ENCODE data around the gene PTPRCAP. TPM values are rescaled to one million over a fixed set of nuclear protein-coding genes. Genes with fewer than 3 reads are reported as not detected.
"Not testable (repeated sequence)": the region's sequence is repeated elsewhere in the genome, so short reads cannot be mapped to it uniquely, and the experiment has no call there.

PTPRCAP gene
- total RNA-seq, 1 experiment from 2014 or later: 0.27 TPM

GRCh38 chr11:67466962-67467771, 29.7 kb upstream of the PTPRCAP start:
- Mint-ChIP-seq H3K27me3 (ENCODE audit: insufficient read depth, unreplicated experiment) (no peaks in the 10 kb centered on the region), H3K9me3 (ENCODE audit: unreplicated experiment) (no peaks in the 10 kb centered on the region), H3K4me3 (ENCODE audit: unreplicated experiment) (peak overlapping the region; percentile 94), H3K27ac (ENCODE audit: unreplicated experiment) (peak overlapping the region; percentile 89), H3K4me1 (ENCODE audit: low read depth, unreplicated experiment) (peaks cover 20% of the 10 kb centered on the region), H3K36me3 (ENCODE audit: insufficient read depth, unreplicated experiment) (peaks cover 28% of the 10 kb centered on the region)
- H3K4me3 ChIP-seq (ENCODE audit: low read depth, low read length): no peak overlapping the region
- no TSS peak for BruUV-seq (replicated peaks)
- CTCF ChIA-PET: interaction anchor here (3.8 kb wide), 1 partner anchor 66 kb away, joined by 38 read pairs; the partner anchor contains the start of gene PPP1CA
- DNase-seq: peak in 1 of 2 experiments; percentile 54
- POLR2A ChIA-PET: interaction anchor here (0.6 to 1.2 kb wide), 2 partner anchors 20 to 37 kb away, joined by 3 read pairs; no protein-coding TSS in a partner anchor
- H3K4me1 ChIP-seq: peaks cover 29% of the 10 kb centered on the region
- H3K9me3 ChIP-seq: no peaks in the 10 kb centered on the region
- TF ChIP-seq CTCF (IDR thresholded peaks at IDR 0.05; ENCODE audit: insufficient read depth in 1 of 2, low read depth in 1 of 2, low read length in 1 of 2, severe bottlenecking in 1 of 2, unreplicated experiment in 1 of 2): no peak
- no peaks in the 10 kb centered on the region for H3K27me3 ChIP-seq (replicated peaks; ENCODE audit: control insufficient read depth, insufficient read depth, low read length)
- intact Hi-C loops (cut with micrococcal nuclease; ENCODE audit: unreplicated experiment): no loop called here
- H3K36me3 ChIP-seq (ENCODE audit: control insufficient read depth, insufficient read depth, low read length): no peaks in the 10 kb centered on the region

- no TSS peak for BruUV-seq (replicated peaks)
- Mint-ChIP-seq H3K9me3 (ENCODE audit: unreplicated experiment) (no peaks in the 10 kb centered on the region), H3K27ac (ENCODE audit: unreplicated experiment) (no peak overlapping the region), H3K27me3 (ENCODE audit: insufficient read depth, unreplicated experiment) (no peaks in the 10 kb centered on the region), H3K4me1 (ENCODE audit: low read depth, unreplicated experiment) (peaks cover 20% of the 10 kb centered on the region), H3K4me3 (ENCODE audit: unreplicated experiment) (peak overlapping the region; percentile 13), H3K36me3 (ENCODE audit: insufficient read depth, unreplicated experiment) (peaks cover 28% of the 10 kb centered on the region)
- POLR2A ChIA-PET: no interaction called here
- H3K9me3 ChIP-seq: no peaks in the 10 kb centered on the region
- DNase-seq: peak in 1 of 2 experiments; percentile 34
- TF ChIP-seq CTCF (IDR thresholded peaks at IDR 0.05; ENCODE audit: insufficient read depth in 1 of 2, low read depth in 1 of 2, low read length in 1 of 2, severe bottlenecking in 1 of 2, unreplicated experiment in 1 of 2): no peak
- H3K36me3 ChIP-seq (ENCODE audit: control insufficient read depth, insufficient read depth, low read length): no peaks in the 10 kb centered on the region
- peaks cover 29% of the 10 kb centered on the region for H3K4me1 ChIP-seq
- no peaks in the 10 kb centered on the region for H3K27me3 ChIP-seq (replicated peaks; ENCODE audit: control insufficient read depth, insufficient read depth, low read length)
- H3K4me3 ChIP-seq (ENCODE audit: low read depth, low read length): no peak overlapping the region
- CTCF ChIA-PET: interaction anchor here (2.0 kb wide), 1 partner anchor 65 kb away, joined by 18 read pairs; the partner anchor contains the start of gene PPP1CA
- intact Hi-C loops (cut with micrococcal nuclease; ENCODE audit: unreplicated experiment): no loop called here
These were observed 28.9 kb upstream of the PTPRCAP start for GRCh38 chr11:67466367-67466766.

- Histone ChIP-seq H3K4me1 (peaks cover 29% of the 10 kb centered on the region), H3K4me3 (ENCODE audit: low read depth, low read length) (peak overlapping the region; percentile 89)
- H3K4me3 Mint-ChIP-seq (ENCODE audit: unreplicated experiment): peak overlapping the region; percentile 96
- H3K9me3 Mint-ChIP-seq (ENCODE audit: unreplicated experiment); H3K36me3 ChIP-seq (ENCODE audit: control insufficient read depth, insufficient read depth, low read length); intact Hi-C loops (cut with micrococcal nuclease; ENCODE audit: unreplicated experiment); DNase-seq; H3K9me3 ChIP-seq; H3K27me3 ChIP-seq (replicated peaks; ENCODE audit: control insufficient read depth, insufficient read depth, low read length); BruUV-seq (replicated peaks); H3K27me3 Mint-ChIP-seq (ENCODE audit: insufficient read depth, unreplicated experiment): not testable (repeated sequence)
- ChIA-PET POLR2A (interaction anchor here (0.6 to 1.5 kb wide), 5 partner anchors 17 to 974 kb away, joined by 3 to 10 read pairs (median 3); partner anchors contain the start of genes AIP, CORO1B and PPP1CA), CTCF (interaction anchor here (0.7 to 2.0 kb wide), 2 partner anchors 64 to 114 kb away, joined by 3 to 18 read pairs; partner anchors contain the start of gene PPP1CA)
- peak overlapping the region; percentile 86 for H3K27ac Mint-ChIP-seq (ENCODE audit: unreplicated experiment)
- peaks cover 20% of the 10 kb centered on the region for H3K4me1 Mint-ChIP-seq (ENCODE audit: low read depth, unreplicated experiment)
- peaks cover 28% of the 10 kb centered on the region for H3K36me3 Mint-ChIP-seq (ENCODE audit: insufficient read depth, unreplicated experiment)
These were observed 28.0 kb upstream of the PTPRCAP start for GRCh38 chr11:67465530-67465929.
